Left ventricle myocardium superior (tissue), 1 donor: ENCODE data around the gene LSM10. TPM values are rescaled to one million over a fixed set of nuclear protein-coding genes. Genes with fewer than 3 reads are reported as not detected.

Source experiments
- ATAC-seq: fragments of 200-7000 bp; cut with Tn5 transposase; one replicate; pipeline ENCODE4 v1.9.1; 2020; ENCODE audit warnings: mild to moderate bottlenecking, moderate library complexity
- DNase-seq: peaks from one replicate; pipeline ENCODE4 v3.0.0-alpha.2; 2020
- intact Hi-C: fragments of 100-400 bp; cut with micrococcal nuclease; formaldehyde crosslinking; loops from one replicate; pipeline ENCODE4 v1.11.0; 2022
- total RNA-seq: library from RNA; stranded (reverse); fragmentation: NEBNext Ultra II Directional; extraction: Animal tissue kit (Norgen Biotek cat#: 25700); gene quantifications from one replicate; pipeline ENCODE4 v1.2.1, GENCODE V29; 2021
- donor health status: DM: no; HTN: yes; CAD: no; lungs with severe emphysema.

LSM10 gene
- total RNA-seq, 1 donor from 2014 or later = 58.7 TPM

DNA sequence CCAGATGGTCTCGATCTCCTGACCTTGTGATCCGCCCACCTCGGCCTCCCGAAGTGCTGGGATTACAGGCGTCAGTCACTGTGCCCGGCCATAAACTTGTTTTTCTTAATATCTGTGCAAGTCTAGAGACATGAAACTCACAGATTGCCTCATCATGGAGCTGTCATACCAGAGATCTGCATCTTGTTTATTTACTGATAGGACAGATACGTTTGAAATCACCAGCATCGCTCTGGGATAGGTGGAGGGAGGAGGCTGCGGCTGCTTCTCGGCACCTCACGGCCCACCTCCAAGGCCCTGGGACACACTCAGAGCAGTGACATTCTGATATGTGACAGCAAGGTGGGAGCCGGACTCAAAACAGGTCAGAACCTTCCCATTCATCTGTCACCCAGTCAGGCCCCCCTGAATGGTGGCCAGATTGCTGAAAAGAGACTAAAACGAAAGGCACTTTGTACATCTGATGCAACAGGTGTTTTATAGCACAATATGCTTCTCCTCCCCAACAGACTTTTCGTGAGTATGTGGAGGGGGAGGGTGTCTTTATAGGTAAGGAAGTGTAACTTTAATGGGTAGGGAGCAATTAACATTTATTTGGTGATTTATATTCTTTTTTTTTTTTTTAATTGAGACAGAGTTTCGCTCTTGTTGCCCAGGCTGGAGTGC, 18.1 kb upstream of the LSM10 start:
- ATAC-seq (no peak), DNase-seq (no peak)
- intact Hi-C loops = loop anchor here (10.0 kb wide), 1 partner anchor 321 kb away; no protein-coding TSS in a partner anchor

DNA sequence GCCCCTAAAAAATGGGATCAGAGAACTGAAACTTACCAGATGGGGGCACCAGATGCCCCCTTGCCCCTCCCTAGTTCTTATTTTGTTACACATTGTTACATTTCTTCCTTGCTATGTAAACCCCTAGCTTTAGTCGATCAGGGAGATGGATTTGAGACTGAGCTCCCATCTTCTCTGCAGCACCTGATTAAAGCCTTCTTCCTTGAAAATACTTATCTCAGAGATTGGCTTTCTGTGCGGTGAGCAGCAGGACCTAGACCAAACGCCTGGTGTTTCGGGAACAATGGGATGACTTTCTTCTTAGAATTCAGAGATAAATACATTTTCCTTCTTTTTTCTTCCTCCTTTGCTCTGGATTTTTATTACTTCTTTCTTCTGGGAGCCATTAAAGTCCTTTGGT, 16.7 kb upstream of the LSM10 start:
- ATAC-seq (no peak), DNase-seq (no peak)
- intact Hi-C loops = loop anchor here (10.0 kb wide), 1 partner anchor 320 kb away; no protein-coding TSS in a partner anchor

DNA sequence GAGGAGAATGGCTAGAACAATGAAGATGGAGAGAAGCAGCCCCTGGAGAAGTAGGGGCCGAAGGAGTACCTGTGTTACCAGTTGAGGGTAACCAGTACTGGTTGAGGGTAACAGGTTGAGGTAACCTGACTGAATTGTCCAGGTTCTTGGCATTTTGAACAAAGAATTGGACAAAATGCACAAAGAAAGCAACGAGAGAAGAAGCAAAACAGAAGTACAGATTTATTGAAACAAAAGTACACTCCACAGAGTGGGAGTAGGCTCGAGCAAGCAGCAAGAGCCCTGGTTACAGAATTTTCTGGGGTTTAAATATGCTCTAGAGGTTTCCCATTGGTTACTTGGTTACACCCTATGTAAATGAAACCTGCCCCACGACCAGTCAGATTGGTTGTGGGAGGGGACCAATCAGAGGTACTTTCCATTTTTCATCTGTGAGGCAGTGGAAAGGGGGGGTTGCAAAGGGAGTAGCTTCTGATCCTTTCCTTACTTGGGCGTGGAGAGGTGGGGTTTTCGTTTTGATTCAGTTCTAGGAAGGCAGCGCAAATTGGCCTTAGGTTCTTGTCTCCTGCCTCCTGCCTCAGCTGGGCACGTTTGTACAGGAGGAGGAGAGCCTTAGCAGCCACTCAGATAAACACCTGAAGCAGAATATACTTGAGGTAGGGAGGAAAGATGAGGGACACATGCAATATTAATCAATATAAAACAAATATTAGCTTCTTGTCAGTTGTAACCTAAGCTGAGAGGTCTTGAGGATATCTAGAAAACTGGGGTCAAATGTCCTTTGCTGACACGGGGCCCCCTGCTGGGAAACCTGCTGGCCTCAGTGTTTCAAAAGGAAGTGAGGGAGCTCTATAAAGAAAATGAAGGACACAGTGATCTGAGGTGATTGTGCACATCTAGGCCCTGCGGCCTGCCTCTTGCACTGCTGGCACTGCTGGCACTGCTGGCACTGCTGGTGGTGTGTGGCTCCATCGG, 14.3 kb upstream of the LSM10 start:
- DNase-seq (no peak), ATAC-seq (no peak)
- intact Hi-C loops = loop anchor here (10.0 kb wide), 1 partner anchor 317 kb away; no protein-coding TSS in a partner anchor

DNA sequence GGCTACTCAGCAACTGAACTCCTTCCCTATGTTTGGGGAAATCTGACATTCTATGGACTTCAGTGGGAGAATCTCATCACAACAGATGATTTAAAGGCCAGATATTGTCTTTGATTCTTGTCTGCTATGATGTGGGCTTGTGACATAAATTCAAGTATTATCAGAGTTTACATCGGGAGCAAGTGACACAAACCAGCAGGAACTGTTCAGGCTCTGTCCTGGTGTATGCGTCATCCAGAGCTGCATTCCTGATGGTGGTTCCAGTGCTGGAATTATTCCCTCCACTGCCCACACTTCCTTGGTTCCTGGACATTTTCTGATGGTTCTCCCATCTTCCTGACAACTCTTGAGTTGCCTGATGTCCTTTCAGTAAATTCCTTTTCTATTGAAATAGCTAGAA, 10.8 kb upstream of the LSM10 start:
- no peak for ATAC-seq
- no peak for DNase-seq
- intact Hi-C loops = no loop called here

DNA sequence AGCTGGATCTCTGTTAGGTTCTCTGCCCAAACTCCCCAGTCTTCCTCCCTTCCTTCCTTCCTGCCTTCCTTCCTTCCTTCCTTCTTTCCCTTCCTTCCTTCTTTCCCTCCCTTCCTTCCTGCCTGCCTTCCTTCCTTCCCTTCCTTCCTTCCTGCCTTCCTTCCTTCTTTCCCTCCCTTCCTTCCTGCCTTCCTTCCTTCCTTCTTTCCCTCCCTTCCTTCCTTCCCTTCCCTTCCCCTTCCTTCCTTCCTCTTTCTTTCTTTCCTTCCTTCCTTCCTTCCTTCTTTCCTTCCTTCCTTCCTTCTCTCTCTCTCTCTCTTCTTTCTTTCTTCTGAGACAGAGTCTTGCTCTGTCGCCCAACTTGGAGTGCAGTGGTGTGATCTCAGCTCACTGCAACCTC, 8.7 kb upstream of the LSM10 start:
- ATAC-seq (no peak), DNase-seq (no peak)
- intact Hi-C loops = no loop called here

DNA sequence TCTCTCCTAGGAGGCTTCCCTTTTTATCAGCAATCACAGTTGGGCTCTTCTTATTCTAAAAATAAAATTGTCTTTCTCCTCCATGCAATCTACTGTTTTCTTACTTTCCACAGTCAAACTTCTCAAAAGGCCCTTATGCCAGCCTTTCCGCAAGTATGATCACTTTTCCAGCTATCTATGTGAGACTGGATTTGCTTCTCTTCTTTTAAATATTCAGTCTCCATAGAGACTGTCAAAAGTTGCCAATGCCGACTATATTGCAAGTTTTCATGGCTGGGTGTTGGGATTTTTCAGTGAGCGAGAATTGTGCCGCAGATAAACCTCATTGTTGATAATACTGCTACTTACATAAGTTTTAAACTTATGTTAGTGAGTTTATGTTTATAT, 4.8 kb upstream of the LSM10 start:
- ATAC-seq (no peak), DNase-seq (no peak)
- intact Hi-C loops = no loop called here

DNA sequence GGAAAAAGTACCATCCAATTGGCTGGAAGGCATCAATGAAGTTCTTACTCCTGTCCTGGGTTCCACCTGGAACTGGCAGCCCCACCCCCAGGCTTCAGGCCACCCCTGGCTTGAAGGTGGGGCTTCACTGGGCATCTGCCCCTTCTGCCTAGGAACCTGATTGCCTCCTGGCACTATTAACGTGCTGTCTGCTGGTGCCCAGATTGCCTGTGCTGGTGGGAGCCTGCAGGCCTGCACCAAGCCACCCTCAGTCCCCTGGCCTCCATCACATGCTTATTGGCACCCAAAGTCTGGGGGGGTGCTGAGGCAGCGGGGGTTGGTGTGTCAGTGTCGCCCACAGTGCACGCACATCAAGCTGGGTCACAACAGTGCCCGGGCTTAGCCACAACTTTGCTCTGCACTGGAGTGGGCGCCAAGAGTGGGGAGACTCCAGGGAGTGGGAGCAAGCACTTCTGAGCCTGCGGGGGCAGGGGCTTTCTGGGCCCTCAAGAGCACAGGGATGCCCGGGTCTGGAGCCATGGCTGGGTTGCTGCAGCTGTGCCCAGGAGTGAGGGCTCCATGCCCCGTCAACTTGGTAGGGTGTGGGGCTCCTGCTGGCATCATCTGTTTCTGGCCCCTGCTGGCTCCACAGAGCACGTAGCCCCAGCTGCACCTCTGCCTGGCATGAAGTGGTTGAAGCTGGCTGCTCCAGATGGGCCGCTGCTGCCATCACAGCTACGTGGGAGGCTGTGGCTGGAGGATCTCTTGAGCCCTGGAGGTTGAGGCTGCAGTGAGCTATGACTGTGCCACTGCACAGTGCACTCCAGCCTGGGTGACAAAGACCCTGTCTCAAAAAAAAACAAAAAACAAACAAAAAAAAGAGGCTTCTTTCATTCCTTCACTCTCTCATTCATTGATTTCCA, 4.1 kb upstream of the LSM10 start:
- intact Hi-C loops = no loop called here
- no peak for ATAC-seq

DNA sequence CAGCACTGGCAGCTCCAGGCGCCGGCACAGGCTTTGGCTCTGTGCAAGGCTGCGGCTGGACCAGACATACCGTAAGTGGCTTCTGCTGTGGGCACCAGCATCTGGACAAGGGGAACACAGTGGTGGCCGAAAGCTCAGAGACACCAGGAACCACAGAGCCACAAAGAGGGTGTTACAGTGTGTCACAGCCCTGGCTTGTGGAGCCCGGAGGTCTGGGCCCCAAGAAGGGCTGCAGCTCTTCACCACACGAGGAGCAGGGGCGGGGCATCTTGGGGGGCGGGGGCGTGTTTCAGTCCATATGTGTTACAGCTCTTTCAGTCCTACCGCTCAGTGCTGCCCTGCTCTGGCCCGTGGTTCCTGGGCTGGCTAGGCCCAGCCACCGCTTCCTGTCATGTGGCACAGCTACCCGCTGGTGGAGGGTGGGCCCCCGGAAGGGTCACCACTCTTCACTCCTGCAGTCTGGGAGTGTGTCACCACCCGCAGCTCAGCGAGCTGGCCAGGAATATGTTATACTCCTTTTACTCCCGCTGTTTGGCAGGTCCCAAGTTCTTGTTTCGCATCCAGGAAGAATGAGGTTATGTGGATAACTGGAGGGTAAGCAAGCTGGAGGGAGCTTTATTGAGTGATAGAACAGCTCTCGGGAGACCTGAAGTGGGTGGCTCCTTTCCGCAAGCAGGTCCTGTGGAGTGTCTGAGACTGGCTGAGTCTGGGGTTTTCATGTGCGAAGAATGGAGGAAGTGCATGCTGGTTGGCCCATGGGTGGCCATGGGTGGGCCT, 3.3 kb upstream of the LSM10 start:
- ATAC-seq = peak; percentile 49
- DNase-seq = peak; percentile 84

More for the DNA sequence above, 4.1 kb upstream of the LSM10 start:
- DNase-seq = no peak

DNA sequence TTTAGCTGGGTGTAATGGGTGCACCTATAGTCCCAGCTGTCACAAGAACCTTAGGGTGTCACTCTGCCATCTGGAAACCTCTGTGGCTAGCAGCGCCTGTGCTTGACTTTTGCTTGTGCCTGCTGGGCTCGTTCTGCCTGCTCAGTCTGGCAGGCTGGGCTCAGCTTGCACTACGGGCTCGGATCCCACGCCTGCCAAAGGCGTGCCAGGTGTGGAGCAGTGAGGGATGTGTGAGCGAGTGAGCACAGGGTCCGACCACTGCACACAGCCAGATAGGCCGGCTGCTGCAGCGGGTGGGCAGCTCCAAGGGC, 2.8 kb upstream of the LSM10 start:
- intact Hi-C loops = no loop called here
- DNase-seq = no peak
- no peak for ATAC-seq

More for the DNA sequence above, 3.3 kb upstream of the LSM10 start:
- intact Hi-C loops = no loop called here

DNA sequence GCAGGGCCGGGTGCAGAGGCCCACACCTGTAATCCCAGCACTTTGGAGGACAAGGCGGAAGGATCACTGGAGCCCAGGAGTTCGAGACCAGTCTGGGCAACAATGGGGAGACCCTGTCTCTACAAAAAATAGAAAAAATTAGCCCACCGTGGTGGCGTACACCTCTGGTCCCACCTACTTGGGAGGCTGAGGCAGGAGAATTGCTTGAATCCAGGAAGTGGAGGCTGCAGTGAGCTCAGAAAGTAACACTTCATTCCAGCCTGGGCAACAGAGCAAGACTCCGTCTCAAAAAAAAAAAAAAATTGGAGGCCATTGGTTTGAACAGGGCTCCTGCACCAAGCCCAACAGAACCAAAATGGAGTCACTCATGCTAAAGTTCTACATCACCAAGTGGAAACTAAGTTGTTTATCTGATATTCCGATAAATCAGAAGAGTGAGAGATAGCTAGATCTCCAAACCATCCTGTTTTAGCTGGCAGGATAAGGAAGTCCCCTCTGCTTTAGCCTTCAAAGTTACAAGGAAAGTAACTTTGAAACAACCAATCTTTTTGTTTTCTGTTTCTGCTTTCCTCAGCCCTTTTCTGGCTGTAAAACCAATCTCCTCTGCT, 766 bp upstream of the LSM10 start:
- DNase-seq (no peak), ATAC-seq (no peak)
- intact Hi-C loops = no loop called here

DNA sequence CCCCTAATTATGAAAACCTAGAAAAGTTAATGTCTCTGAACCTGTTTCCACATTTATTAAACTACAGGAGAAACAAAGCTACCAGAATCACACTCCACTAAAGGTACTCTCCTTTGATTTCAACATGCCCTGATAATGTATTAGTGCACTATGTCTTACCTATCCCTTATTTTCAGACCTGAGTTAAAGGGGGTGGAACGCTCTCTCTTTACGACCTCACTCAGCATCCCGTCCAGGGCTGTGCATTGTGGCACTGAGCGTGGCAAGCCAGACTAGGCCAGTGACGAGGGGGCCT, 678 bp downstream of the LSM10 start:
- ATAC-seq (peak; percentile 62), DNase-seq (no peak)
- intact Hi-C loops = no loop called here

DNA sequence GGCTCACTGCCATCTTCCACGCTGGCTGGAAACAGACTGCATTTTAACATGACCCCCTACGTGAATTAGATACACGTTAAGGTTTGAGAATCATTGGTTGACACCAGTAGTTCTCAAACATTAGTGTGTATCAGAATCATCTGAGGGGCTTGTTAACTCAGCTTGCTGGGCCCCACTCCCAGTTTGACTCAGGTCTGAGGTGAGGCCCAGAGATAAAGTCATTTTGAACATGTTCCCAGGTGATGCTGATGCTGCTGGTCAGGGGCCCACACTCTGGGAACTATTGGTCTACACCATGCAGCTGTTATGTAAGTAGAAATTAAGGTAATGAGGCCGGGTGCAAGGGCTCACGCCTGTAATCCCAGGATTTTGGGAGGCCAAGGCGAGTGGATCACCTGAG, 1.3 kb downstream of the LSM10 start:
- DNase-seq = no peak
- no peak for ATAC-seq

DNA sequence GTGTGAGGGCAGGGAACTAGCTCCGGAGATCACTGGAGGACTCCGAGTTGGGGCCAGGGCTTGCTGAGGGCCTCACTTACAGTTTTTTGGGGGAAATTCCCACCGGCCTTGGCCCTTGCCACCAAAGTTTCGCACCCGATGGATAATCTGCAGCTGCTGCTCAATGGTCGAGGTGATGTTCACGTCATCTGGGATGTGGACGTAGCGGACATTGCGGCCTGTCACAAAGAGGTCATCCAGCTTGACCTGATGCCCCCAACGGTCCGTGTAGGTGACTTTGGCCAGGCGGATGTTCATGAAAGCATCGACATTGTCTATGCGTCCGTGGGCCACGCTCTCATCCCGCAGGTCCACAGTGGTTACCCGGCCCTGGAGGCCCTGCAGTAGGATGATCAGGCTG, 4.0 kb downstream of the LSM10 start:
- no peak for DNase-seq
- intact Hi-C loops = no loop called here
- ATAC-seq = no peak

More for the DNA sequence above, 1.3 kb downstream of the LSM10 start:
- intact Hi-C loops = no loop called here

DNA sequence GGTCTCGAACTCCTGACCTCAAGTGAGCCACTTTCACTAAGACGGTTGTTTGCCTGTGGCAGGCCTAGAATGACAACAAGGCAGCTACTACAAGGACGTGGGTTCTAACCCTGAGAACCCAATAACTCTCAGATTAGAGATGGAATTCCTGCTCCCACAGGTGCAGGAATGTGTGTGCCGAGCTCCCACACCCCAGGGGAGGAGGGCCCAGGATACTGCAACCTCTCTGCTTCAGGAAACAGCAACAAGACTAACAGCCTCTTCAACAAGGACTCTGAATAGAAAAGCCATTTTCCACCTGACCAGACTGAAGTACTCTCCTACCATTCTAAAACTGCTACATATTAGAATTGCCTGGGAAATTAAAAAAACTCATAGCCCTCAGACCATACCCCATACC, 4.9 kb downstream of the LSM10 start:
- ATAC-seq (no peak), DNase-seq (no peak)
- intact Hi-C loops = no loop called here

DNA sequence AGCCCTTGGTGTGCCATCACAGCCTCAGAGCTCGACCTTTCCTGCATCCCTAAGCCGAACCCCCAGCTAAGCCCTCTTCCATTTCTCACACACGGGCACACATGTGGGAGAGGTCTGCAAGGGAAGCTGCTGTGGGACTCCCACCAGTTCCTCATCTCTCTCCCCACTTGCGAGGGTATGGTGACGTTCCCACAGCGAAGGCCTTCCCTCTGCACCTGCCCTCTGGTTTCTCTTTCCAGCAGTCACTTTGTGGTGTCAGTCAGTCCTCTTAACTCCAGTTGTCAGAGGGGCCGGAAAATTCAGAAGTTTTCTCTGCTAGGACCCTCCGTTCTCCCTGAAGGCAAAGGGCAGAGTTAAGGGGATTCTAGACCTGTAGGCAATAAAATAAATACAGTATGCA, 6.4 kb downstream of the LSM10 start:
- intact Hi-C loops = no loop called here
- DNase-seq (no peak), ATAC-seq (no peak)

DNA sequence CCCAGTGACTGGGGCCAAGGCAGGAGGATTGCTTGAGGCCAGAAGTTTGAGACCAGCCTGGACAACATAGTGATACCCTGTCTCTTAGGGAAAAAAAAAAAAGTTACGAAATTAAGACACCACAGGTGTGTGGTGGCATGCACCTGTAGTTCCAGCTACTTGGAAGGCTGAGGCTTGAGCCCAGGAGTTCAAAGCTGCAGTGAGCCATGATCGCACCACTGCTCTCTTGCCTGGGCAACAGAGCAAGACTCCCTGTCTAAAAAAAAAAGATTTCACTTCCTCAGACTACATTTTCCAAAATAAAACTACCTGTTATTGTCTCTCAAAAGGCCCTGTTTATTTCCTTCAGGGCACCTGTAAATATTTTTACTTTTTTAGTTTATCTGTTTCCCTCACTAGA, 7.3 kb downstream of the LSM10 start:
- DNase-seq (no peak), ATAC-seq (no peak)
- intact Hi-C loops = no loop called here

DNA sequence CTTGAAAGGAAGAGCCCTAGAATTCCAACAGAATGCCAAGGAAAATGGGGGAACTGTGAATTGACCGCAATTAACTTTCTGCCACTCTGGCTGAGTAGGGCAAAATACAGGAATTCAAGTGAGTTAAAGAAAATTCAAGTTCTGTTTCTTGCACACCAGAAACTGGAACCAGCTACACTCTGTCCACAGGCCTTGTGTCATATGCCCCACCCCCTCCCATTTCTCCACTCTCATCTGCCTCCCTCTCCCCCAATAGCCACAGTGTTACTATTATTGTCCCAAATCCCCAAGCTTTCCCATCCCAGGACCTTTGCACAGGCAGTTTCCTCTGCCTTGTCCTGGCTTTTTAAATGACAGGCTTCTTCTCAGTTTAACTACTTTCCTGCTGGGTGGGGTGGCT, 7.7 kb downstream of the LSM10 start:
- intact Hi-C loops = no loop called here
- no peak for DNase-seq
- ATAC-seq = no peak

DNA sequence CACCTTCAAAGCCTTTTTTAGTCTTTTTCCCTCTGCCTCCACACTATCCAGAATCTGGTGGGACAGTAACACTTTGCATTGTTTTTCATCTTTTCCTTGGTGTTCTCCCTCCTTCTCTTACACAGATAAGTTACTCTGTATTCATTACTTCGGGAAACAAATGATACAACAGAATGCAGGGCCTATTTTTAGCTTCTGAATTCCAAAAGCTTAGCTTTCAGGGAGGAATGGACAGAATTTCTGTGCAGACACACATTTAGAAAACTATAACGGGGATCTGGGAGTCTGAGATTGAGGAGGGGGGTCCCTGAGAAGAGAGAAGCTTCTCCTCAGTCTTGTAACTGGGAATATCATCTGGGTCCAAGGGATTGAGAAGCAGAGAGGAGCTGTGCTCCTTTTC, 8.4 kb downstream of the LSM10 start:
- intact Hi-C loops = no loop called here
- no peak for DNase-seq
- ATAC-seq = no peak
